RPMI8226 (cell line): ENCODE results near the gene SCLY.

Source experiments
- DNase-seq: peaks from one replicate; pipeline ENCODE4 v3.0.0-alpha.2; 2015

Gene SCLY

DNA sequence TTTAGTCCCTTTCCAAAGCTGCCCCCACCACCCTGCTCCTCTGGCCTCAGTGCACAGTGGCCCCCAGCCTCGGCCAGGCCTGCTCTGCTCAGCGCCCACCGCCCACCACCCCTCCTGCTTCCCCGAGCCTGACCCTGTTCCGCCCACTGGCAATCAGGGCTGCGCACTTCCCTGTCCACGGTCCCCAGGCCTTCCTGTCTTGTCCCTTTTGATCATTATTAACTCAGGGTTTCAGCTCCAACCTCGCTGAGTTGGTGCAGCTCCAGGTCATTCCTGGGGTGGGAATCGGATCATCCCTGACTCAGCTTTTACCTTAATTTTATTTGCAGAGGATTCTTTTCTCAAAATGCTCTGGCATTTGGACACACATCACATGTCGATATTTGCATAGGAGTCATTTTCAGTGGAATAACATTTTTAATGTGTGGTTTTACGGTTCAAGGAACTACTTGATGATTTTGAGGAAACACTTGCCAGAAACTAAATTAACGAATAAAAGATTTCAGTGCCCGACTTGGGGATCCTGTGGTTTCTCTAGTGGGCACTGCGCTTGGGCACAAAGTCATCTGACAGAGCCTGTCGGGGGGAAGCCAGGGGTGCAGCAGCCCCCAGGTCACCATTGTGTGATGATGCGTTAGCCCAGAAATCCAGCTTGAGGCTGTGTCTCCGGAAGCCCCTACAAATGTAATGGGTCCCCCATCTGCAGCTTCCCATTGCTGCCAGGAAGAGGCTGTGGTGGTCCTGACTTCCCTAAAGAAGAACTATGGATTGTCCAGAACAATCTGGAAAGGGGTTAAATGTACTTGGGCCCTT lies 38.3 kb downstream of the SCLY start:
- no peak for DNase-seq

DNA sequence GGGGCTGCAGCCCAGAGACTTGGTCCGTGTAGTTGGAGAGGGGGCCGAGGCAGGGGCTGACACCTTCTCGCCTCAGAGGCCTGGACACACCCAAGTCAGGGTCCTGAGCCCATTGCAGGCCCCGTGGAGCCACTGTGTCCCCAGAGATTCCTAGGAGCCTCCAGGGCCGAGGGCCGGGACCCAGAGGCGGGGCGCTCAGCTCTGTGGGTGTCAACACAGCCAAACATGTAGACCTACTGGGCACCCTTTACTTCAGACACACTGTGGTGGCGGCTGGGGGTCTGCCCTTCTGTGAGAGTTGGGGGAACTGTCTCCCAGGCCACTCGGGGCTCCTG lies 38.9 kb downstream of the SCLY start:
- DNase-seq: no peak

DNA sequence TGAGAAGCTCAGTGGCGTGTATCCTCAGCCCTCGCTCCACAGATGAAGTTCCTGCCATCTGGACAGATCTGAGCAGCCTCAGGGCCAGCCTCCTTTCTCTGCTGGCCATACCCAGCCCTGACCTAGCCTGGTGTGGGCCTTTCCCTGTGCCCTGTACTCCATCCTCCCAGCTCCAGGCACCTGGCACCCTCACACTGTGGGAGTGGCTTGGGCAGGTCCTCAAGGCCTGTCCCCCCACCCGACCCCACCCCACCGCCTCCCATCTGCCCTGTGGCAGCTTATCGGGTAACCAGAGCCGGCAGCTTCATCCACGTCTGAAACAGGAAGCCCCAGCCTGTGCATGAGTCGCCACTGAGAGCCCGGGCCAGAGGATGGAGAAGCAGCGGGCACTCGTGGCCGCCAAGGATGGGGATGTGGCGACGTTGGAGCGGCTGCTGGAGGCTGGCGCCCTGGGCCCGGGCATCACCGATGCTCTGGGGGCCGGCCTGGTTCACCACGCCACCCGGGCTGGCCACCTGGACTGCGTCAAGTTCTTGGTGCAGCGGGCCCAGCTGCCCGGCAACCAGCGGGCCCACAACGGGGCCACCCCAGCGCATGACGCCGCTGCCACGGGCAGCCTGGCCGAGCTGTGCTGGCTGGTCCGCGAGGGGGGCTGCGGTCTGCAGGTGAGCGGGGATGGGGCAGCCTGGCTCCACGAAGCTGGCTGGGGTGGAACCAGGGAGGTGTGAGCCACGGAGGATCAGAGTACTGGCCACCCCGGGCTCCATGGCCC lies 39.4 kb downstream of the SCLY start, which contains the start of gene ESPNL:
Gene ESPNL (plus strand): TSS at position 292 of the 772 bp plus-strand sequence. CDS start 80 bp downstream, at position 372.
- no peak for DNase-seq

- DNase-seq: no peak
These were observed 40.3 kb downstream of the SCLY start for GRCh38 chr2:238100821-238101771.

DNA sequence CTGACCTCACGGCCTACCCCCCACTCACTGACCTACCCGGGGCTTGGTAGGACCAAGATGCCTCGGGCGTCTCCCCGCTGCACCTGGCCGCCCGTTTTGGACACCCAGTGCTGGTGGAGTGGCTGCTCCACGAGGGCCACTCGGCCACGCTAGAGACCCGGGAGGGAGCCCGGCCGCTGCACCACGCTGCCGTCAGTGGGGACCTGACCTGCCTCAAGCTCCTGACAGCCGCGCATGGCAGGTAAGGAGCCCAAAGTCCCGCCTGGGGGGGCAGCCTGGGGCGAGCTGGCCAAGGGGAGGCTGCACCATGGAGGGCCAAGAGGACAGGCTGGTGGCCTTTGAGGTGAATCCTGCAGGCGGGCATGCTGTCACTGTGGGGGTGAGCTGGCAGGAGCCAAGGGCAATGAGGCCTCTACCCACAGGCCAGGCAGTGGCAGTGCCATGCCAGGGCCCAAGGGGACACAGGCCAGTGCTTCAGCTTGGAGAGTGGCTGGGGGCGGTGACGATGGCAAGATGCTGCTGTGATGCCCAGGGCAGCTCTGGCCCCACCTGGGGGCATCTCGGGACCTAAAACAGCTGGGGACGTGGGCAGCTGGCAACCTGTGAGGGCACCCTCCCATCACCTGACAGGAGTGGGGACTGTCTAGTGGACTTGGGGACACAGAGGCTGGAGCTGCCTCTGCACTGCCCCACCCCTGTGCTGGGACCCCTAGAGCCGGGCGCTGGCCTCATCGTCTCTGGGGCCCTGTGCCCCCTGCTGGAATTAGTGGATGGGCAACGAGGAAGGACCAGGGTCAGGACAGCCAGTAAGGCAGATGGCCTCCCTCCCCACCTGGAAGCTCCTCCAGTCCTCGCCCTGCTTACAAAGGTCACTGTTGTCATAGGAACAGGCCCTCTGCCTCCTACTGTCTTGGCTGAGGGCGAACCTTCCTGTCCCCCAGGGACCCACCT lies 41.4 kb downstream of the SCLY start:
- no peak for DNase-seq

DNA sequence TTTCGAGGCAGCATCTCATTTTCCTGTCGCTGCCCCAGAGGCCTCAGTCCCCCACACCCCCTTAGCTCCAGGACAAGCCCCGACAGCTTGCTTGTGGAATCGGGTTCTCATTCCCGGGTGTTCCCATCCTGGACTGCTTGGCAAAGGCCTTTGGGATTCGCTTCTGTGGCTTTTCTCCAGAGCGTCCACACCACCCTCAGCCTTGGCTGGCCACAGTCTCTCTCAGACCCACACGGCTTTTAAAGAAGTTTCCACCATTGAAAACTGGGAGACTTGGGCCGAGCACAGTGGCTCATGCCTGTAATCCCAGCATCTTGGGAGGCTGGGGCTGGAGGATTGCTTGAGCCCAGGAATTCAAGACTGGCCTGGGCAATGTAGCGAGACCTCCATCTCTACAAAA lies 42.1 kb downstream of the SCLY start:
- DNase-seq: no peak

DNA sequence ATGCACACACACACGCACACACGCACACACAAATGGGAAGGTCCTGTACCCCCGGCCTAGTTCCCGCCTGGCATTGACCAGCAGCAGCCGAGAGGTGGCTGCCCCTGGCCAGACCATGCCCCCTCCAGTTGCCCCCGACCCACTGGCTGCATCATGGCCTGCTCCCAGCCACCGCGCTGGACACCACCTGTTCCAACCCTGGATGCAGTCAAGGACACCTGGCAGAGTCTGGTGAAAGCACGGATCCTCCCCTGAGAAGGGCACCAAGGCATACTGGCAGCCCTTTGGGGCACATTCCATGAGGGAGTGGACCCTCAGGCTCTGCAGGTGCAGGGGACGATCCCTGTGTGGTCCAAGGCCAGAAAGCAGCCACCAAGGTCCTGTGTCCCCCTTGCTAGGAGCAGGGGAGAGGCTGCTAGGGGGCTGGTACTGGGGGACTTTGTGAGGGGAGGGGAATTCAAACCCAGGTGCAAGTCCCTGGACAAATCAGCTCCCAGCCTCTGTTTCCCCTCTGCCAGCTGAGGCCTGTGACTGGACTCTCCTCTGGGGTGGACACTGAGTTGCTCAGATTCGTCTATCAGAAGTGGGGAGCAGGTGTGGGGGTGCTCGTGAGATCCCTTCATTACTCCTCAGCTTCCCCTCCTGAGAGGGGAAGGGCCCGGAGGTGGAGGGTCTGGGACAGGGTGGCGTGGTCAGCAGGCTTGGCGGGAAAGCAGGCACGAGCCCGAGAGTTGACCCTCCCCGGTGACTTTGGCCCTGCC lies 42.8 kb downstream of the SCLY start:
- DNase-seq: no peak

GRCh38 chr2:238104226-238104690 lies 43.5 kb downstream of the SCLY start:
- DNase-seq: no peak

DNA sequence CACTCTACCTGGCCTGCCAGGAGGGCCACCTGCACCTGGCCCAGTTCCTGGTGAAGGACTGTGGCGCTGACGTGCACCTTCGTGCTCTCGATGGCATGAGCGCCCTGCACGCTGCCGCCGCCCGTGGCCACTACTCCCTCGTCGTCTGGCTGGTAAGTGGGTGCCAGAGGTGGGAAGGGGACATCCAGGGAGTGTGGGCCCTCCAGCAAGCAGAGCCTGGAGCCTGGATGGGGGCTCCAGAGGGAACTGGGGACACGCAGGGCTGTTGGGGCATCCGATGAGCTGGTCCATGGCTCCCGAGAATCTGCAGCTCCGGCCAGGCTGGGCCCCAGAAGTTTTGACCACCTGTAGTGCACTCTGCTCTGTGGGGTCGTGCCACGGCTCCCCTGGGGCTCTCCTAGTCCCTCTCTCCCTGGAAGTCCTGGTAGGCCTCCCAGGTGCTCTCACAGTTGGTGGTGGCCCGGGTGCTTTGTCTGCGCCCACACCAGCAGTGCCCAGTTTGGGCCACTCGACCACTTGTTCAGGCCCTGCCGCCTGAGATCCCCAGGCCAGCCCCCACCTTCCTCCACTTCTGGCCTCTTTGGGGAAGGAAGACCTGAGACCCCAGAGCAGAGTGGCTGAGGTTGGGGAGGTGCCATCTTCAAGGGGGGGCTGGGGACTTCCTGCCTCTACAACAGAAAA lies 44.0 kb downstream of the SCLY start:
- DNase-seq: no peak

DNA sequence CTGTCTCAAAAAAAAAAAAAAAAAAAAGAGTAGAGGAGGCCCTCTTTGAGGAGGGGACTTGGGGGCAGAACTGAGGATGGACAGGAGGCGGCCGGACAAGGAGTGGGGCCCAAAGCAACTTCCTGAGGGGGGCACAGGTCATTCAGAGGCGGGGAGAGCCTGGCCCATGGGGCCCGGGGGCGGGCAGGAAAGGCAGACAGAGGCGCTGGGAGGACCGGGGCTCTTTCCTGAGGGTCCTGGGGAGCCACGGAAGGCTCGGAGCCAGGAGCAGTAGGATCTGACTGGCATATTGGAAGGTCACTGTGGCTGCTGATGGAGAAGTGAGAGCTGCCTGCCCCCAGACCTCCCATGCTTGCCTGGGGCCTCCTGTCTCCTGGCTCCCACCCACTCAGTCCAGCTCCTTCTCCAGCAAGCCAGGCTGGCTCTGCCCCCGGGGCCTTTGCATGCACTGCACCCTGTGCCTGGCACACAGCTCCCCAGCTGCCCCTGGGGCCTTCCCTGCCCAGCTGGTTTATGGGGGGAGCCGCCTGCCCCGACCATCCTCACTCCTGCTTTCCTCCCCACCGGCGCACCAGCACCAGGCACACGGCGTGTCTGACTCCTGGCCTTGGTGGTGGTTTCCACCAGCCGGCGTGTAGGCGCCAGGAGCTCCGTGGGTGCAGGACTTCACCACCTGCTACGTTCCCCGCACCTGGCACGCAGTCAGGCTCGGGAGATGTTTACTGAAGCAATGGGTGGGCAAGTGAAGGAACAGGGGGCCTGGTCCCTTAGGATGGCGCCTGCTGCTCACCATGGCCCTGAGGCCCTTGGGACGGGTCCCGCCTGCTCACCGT lies 44.9 kb downstream of the SCLY start:
- DNase-seq: no peak

GRCh38 chr2:238106339-238106697 lies 45.5 kb downstream of the SCLY start:
- no peak for DNase-seq

DNA sequence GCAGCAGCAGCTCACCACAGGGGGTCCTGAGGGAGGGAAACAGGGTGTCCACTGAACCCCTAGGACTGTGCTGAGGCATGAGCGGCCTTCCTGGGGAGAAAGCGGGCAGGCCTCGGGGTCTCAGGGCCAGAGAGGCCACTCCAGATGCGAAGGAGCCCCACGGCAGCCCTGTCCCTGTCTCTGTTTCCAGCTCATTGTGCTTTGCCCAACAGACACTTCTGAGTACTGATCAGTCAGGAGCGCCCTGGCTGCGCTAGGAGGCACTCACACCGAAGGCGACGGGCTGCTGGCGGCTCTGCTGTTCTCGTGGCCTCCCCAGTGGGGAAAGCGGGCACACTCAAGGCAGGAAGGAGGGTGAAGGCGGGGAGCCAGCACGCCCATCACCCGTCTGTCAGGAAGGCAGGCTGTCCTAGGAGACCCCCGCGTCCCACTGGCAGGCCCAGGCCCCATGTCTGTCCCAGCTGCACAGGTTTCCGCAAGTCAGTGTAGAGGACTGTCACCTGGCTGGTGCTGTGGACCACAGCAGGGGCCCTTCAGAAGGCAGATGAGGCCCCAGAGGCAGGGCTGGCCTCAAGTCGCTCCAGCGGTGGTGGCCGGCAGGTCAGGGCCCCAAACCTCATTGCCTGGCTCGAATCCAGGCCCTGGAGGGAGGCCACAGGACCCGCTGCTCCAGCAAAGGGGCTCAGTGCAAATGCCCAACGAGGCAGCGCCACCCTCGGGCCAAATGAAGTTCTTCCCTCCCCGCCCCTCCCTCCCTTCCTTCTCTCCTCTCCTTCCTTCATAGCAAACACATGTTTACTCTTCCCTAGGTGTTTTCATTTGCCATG lies 46.1 kb downstream of the SCLY start:
- DNase-seq: peak; percentile 62

- peak; percentile 86 for DNase-seq
These were observed 47.0 kb downstream of the SCLY start for GRCh38 chr2:238107525-238108422.

- DNase-seq: peak; percentile 85
These were observed 47.8 kb downstream of the SCLY start for GRCh38 chr2:238108423-238109183.

GRCh38 chr2:238113611-238114010 lies 52.8 kb downstream of the SCLY start:
- DNase-seq: no peak

GRCh38 chr2:238114331-238114841 lies 53.6 kb downstream of the SCLY start:
- DNase-seq: no peak
